Common myeloid progenitor, CD34-positive (primary cell): Measurements from ENCODE around the gene TBC1D8.

Experiments
- CTCF ChIA-PET: fragments of 350-600 bp; sonication (Branson Sonifier 250); formaldehyde crosslinking; loops from one replicate; lab custom pipeline; 2021; ENCODE audit warnings: antibody characterized with exemption; lab: Charles Lee
- POLR2A ChIA-PET: fragments of 350-600 bp; sonication (Branson Sonifier 250); formaldehyde crosslinking; loops from one replicate; lab custom pipeline; 2021; ENCODE audit warnings: antibody characterized with exemption; lab: Charles Lee
- DNase-seq, 3 donors: peaks; one replicate each; pipeline versions ENCODE4 v3.0.0 to v3.0.0-alpha.2; 2013
- H3K27ac ChIP-seq, 2 experiments: 1 replicate in 1 of 2; 2 replicates in 1 of 2; pipeline ENCODE4 v1.7.0; 2013; ENCODE audit warnings: inconsistent platforms in 2 of 2, low read length in 2 of 2, mild to moderate bottlenecking in 2 of 2, low read depth in 1 of 2, moderate library complexity in 1 of 2; ENCODE audit not compliant: severe bottlenecking in 2 of 2, insufficient read depth in 1 of 2, poor library complexity in 1 of 2
- H3K27me3 ChIP-seq, 5 experiments: replicated peaks in 2 of 5; 1 replicate in 3 of 5; 2 replicates in 2 of 5; pipeline versions ENCODE4 v1.6.1 to v1.7.0; 2013; ENCODE audit warnings: low read length in 4 of 5, mild to moderate bottlenecking in 2 of 5, moderate library complexity in 2 of 5, inconsistent platforms in 1 of 5; ENCODE audit not compliant: insufficient read depth in 5 of 5, control insufficient read depth in 4 of 5
- H3K36me3 ChIP-seq, 4 experiments: 1 replicate in 2 of 4; 2 replicates in 2 of 4; pipeline versions ENCODE4 v1.6.1 to v1.7.0; 2013; ENCODE audit warnings: low read length in 3 of 4, control low read depth in 1 of 4, mild to moderate bottlenecking in 1 of 4; ENCODE audit not compliant: control insufficient read depth in 4 of 4, insufficient read depth in 4 of 4
- H3K4me1 ChIP-seq, 4 experiments: 1 replicate in 3 of 4; 2 replicates in 1 of 4; pipeline versions ENCODE4 v1.6.1 to v1.7.1; 2013; ENCODE audit warnings: low read length in 3 of 4, mild to moderate bottlenecking in 3 of 4, control low read depth in 1 of 4, inconsistent platforms in 1 of 4, moderate library complexity in 1 of 4; ENCODE audit not compliant: control insufficient read depth in 4 of 4, insufficient read depth in 4 of 4; ENCODE audit errors: control extremely low read depth in 1 of 4
- H3K4me3 ChIP-seq, 7 experiments: 1 replicate in 4 of 7; 2 replicates in 3 of 7; pipeline versions ENCODE4 v1.5.1 to v1.7.0; 2013; ENCODE audit warnings: mild to moderate bottlenecking in 7 of 7, low read length in 6 of 7, moderate library complexity in 6 of 7, inconsistent platforms in 2 of 7, low read depth in 2 of 7, control low read depth in 1 of 7; ENCODE audit not compliant: insufficient read depth in 4 of 7, control insufficient read depth in 1 of 7; ENCODE audit errors: extremely low read depth in 1 of 7
- H3K9me3 ChIP-seq, 5 experiments: 1 replicate in 4 of 5; 2 replicates in 1 of 5; pipeline versions ENCODE4 v1.6.1 to v1.7.1; 2013; ENCODE audit warnings: low read length in 4 of 5, mild to moderate bottlenecking in 2 of 5, inconsistent platforms in 1 of 5, low read depth in 1 of 5, moderate library complexity in 1 of 5; ENCODE audit not compliant: control insufficient read depth in 4 of 5, insufficient read depth in 2 of 5; ENCODE audit errors: control extremely low read depth in 1 of 5
- WGBS: methylation state at CpG from one replicate; pipeline ENCODE4 v1.1.5; 2013; ENCODE audit not compliant: insufficient coverage; 5-methylcytosine and 5-hydroxymethylcytosine counted together

TBC1D8 gene

GRCh38 chr2:100990166-100990565 lies 161.0 kb downstream of the TBC1D8 start:
- no peak overlapping the region for H3K27ac ChIP-seq
- no peaks in the 10 kb centered on the region for H3K9me3 ChIP-seq
- H3K36me3 ChIP-seq, result no peaks in the 10 kb centered on the region
- ChIA-PET CTCF (interaction anchor here (1.2 kb wide), 1 partner anchor 8 kb away, joined by 5 read pairs; no protein-coding TSS in a partner anchor), POLR2A (no interaction called here)
- DNase-seq, result no peak
- H3K4me1 ChIP-seq, result no peaks in the 10 kb centered on the region
- H3K4me3 ChIP-seq, result no peak overlapping the region
- 97% methylated on average over 9 of the region's 9 CpGs for WGBS
- no peaks in the 10 kb centered on the region for H3K27me3 ChIP-seq

GRCh38 chr2:100989666-100990065 lies 161.5 kb downstream of the TBC1D8 start:
- ChIA-PET CTCF (no interaction called here), POLR2A (no interaction called here)
- H3K27ac ChIP-seq, result no peak overlapping the region
- no peak overlapping the region for H3K4me3 ChIP-seq
- DNase-seq, result no peak
- H3K27me3 ChIP-seq, result no peaks in the 10 kb centered on the region
- H3K9me3 ChIP-seq, result no peaks in the 10 kb centered on the region
- WGBS, result 98% methylated on average over 3 of the region's 3 CpGs
- no peaks in the 10 kb centered on the region for H3K36me3 ChIP-seq
- H3K4me1 ChIP-seq, result no peaks in the 10 kb centered on the region

DNA sequence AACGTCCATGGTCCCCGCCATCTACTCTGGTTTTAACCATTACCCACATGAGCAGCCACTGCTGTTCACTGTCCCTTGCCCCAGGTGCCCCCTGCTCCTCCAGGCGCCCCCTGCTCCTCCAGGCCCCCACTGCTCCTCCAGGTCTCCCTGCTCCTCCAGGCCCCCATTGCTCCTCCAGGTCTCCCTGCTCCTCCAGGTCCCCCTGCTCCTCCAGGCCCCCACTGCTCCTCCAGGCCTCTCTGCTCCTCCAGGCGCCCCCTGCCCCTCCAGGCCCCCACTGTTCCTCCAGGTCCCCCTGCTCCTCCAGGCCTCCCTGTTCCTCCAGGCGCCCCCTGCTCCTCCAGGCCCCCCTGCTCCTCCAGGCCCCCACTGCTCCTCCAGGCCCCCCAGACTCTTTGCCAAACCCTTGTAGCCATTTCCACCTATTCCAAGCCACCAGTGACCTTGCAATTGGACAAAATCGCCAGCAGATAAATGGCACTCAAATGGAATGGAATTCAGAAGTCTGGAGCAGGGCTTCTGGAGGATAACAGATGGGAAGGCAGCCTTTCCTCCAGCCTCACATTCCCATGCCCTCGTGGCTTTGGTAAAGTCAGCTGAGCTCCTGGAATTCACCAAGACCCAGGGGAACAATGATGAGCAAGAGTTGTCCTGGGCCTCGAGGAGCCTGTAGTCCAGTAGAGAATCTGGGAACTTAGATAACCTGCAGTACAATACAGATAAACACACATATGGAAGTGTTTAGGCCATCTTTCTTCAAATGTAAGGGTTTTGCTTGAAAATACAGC lies 162.4 kb downstream of the TBC1D8 start:
- Histone ChIP-seq H3K9me3 (no peaks in the 10 kb centered on the region), H3K27ac (no peak overlapping the region), H3K4me1 (no peaks in the 10 kb centered on the region), H3K4me3 (no peak overlapping the region), H3K36me3 (no peaks in the 10 kb centered on the region), H3K27me3 (no peaks in the 10 kb centered on the region)
- DNase-seq, result no peak
- WGBS, result 100% methylated on average over 3 of the region's 8 CpGs
- CTCF ChIA-PET, result interaction anchor here (2.0 kb wide), 1 partner anchor 382 kb away, joined by 9 read pairs; no protein-coding TSS in a partner anchor
- POLR2A ChIA-PET, result no interaction called here

DNA sequence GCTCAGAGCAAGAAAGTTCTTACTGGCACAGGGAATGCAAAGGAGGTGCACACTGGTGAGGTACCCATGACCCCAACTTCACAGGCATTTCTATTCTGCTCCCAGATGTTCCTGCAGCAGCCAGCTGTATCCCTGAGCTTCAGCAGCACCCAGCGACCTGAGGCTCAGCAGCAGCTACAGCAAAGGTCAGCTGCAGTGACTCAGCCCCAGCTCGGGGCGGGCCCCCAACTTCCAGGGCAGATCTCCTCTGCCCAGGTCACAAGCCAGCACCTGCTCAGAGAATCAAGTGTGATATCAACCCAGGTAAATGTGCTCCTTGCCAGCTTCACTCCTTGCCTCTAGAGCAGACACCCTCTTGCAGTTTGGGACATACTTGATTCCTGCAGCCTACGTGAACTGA lies 163.2 kb downstream of the TBC1D8 start:
- no peaks in the 10 kb centered on the region for H3K27me3 ChIP-seq
- H3K4me1 ChIP-seq, result no peaks in the 10 kb centered on the region
- no peaks in the 10 kb centered on the region for H3K9me3 ChIP-seq
- H3K27ac ChIP-seq, result no peak overlapping the region
- POLR2A ChIA-PET, result no interaction called here
- H3K36me3 ChIP-seq, result no peaks in the 10 kb centered on the region
- DNase-seq, result no peak
- H3K4me3 ChIP-seq, result no peak overlapping the region
- WGBS, result 96% methylated on average over 3 of the region's 4 CpGs
- CTCF ChIA-PET, result interaction anchor here (1.3 to 2.0 kb wide), 2 partner anchors 381 to 384 kb away, joined by 3 to 9 read pairs; no protein-coding TSS in a partner anchor

GRCh38 chr2:100987536-100987935 lies 163.6 kb downstream of the TBC1D8 start:
- Histone ChIP-seq H3K27me3 (no peaks in the 10 kb centered on the region), H3K4me3 (no peak overlapping the region), H3K9me3 (no peaks in the 10 kb centered on the region), H3K36me3 (no peaks in the 10 kb centered on the region), H3K27ac (no peak overlapping the region), H3K4me1 (no peaks in the 10 kb centered on the region)
- 94% methylated on average over 3 of the region's 3 CpGs for WGBS
- ChIA-PET CTCF (interaction anchor here (1.1 to 2.0 kb wide), 3 partner anchors 10 to 384 kb away, joined by 3 to 9 read pairs (median 3); no protein-coding TSS in a partner anchor), POLR2A (no interaction called here)
- no peak for DNase-seq

- H3K4me3 ChIP-seq, result no peak overlapping the region
- no peak overlapping the region for H3K27ac ChIP-seq
- ChIA-PET POLR2A (no interaction called here), CTCF (interaction anchor here (0.8 to 2.1 kb wide), 7 partner anchors 10 to 558 kb away, joined by 3 to 13 read pairs (median 4); no protein-coding TSS in a partner anchor)
- WGBS, result 97% methylated on average over 11 of the region's 11 CpGs
- H3K27me3 ChIP-seq, result no peaks in the 10 kb centered on the region
- H3K9me3 ChIP-seq, result no peaks in the 10 kb centered on the region
- no peaks in the 10 kb centered on the region for H3K4me1 ChIP-seq
- DNase-seq, result no peak
- H3K36me3 ChIP-seq, result no peaks in the 10 kb centered on the region
Measured at GRCh38 chr2:100986157-100986556, 165.0 kb downstream of the TBC1D8 start.

- Histone ChIP-seq H3K27me3 (no peaks in the 10 kb centered on the region), H3K27ac (no peak overlapping the region), H3K9me3 (no peaks in the 10 kb centered on the region), H3K4me1 (no peaks in the 10 kb centered on the region), H3K36me3 (no peaks in the 10 kb centered on the region), H3K4me3 (no peak overlapping the region)
- ChIA-PET CTCF (interaction anchor here (1.0 to 2.1 kb wide), 4 partner anchors 11 to 391 kb away, joined by 3 to 13 read pairs (median 8); no protein-coding TSS in a partner anchor), POLR2A (no interaction called here)
- peak; percentile 78 to 85 (median 79) for DNase-seq
- 40% methylated on average over 5 of the region's 7 CpGs for WGBS
Measured at GRCh38 chr2:100984892-100985307, 166.3 kb downstream of the TBC1D8 start.
